Gastrocnemius medialis (tissue), 4 donors: Measurements from ENCODE around the gene WDFY4.

Source experiments
- POLR2A ChIP-seq, 2 donors: fragments of 450-650 bp; IDR thresholded peaks; one replicate each; pipeline ENCODE4 v1.6.1; 2017; ENCODE audit warnings: antibody characterized with exemption in 2 of 2, mild to moderate bottlenecking in 2 of 2, moderate library complexity in 2 of 2
- TF ChIP-seq, protein P1 (sequence below), 5 experiments: fragments of 450-650 bp in 3 of 5; fragments of 200-600 bp in 2 of 5; sonication (generic) in 2 of 5; IDR thresholded peaks in 4 of 5; conservative IDR thresholded peaks in 1 of 5; 1 replicate in 4 of 5; 2 replicates in 1 of 5; pipeline ENCODE4 v1.5.1; 2016 to 2019; ENCODE audit warnings: antibody characterized with exemption in 5 of 5, mild to moderate bottlenecking in 3 of 5, moderate library complexity in 3 of 5

DNA sequence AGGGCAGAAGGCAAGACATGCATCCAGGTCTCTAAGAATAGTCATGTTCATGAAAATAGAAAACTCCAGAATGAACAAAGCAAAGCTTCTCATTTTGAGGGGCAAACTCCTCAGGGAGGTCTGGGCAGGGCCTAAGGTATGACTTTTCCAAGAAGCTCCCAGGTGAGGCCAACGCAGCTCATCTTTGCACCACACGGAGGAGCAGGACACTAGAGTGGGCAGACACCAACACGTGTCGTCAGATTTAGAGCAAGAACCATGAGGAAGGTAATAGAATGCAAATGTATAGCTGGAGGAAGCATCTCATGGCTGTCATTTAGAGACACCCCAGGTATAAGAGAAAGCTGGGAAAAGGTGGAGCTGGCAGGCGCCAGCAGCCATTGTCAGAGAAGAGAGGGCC lies 95.7 kb downstream of the WDFY4 start:
- TF ChIP-seq, protein P1, sequence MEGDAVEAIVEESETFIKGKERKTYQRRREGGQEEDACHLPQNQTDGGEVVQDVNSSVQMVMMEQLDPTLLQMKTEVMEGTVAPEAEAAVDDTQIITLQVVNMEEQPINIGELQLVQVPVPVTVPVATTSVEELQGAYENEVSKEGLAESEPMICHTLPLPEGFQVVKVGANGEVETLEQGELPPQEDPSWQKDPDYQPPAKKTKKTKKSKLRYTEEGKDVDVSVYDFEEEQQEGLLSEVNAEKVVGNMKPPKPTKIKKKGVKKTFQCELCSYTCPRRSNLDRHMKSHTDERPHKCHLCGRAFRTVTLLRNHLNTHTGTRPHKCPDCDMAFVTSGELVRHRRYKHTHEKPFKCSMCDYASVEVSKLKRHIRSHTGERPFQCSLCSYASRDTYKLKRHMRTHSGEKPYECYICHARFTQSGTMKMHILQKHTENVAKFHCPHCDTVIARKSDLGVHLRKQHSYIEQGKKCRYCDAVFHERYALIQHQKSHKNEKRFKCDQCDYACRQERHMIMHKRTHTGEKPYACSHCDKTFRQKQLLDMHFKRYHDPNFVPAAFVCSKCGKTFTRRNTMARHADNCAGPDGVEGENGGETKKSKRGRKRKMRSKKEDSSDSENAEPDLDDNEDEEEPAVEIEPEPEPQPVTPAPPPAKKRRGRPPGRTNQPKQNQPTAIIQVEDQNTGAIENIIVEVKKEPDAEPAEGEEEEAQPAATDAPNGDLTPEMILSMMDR (IDR thresholded peaks at IDR 0.05 in 4 of 5, conservative IDR thresholded peaks at IDR 0.05 in 1 of 5), result no peak
- TF ChIP-seq POLR2A (IDR thresholded peaks at IDR 0.05), result no peak
